ENCODE data around the gene WNT10A. TPM values are rescaled to one million over a fixed set of nuclear protein-coding genes. Genes with fewer than 3 reads are reported as not detected.
A peak's percentile ranks its signal among the peaks of the same experiment; 100 is the strongest.

The WNT10A gene
- polyA plus RNA-seq, 3 donors, result 0.67 to 1.8 (median 0.75) TPM

DNA sequence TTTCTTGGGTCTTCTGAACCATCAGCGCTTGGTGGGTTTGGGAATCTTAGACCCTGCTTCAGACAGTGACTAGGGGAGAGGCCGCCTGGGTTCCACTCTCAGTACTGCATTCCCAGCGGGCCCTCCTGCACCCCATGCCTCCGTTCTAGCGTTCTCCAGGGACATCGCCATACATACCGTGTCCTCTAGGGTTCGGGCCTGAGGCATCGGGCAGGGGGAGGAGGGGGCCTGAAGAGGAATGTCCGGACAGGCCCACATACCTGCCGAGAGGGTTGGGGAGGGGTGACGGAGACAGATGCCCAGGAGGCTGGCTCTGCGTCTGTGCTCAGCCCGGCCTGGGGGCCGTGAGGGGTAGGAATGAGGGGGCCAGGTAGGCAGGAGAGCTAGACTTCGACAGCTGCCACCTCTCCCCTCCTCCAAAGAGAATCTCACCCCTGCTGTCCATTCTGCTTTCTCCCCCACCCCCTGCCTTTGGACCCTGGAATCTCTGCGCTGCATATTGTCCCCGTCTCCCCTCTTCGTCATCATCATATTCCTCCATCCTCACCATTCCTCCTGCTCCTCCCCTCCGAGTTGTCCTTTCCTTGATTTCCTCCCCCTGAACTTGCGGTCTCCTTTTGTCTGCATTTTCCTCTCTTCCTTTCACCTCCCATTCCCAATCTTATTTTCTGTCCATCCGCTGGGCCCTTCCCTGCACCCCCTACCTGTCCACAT, 7.8 kb upstream of the WNT10A start:
- DNase-seq (ENCODE audit: extremely low read depth in 1 of 11, low read depth in 9 of 11, low spot score in 4 of 11), result no peak

DNA sequence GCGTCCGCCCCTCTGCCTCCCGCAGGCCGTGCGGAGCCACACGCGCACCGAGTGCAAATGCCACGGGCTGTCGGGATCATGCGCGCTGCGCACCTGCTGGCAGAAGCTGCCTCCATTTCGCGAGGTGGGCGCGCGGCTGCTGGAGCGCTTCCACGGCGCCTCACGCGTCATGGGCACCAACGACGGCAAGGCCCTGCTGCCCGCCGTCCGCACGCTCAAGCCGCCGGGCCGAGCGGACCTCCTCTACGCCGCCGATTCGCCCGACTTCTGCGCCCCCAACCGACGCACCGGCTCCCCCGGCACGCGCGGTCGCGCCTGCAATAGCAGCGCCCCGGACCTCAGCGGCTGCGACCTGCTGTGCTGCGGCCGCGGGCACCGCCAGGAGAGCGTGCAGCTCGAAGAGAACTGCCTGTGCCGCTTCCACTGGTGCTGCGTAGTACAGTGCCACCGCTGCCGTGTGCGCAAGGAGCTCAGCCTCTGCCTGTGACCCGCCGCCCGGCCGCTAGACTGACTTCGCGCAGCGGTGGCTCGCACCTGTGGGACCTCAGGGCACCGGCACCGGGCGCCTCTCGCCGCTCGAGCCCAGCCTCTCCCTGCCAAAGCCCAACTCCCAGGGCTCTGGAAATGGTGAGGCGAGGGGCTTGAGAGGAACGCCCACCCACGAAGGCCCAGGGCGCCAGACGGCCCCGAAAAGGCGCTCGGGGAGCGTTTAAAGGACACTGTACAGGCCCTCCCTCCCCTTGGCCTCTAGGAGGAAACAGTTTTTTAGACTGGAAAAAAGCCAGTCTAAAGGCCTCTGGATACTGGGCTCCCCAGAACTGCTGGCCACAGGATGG, 7.1 kb upstream of the WNT10A start:
- DNase-seq (ENCODE audit: extremely low read depth in 1 of 11, low read depth in 9 of 11, low spot score in 4 of 11), result no peak

DNA sequence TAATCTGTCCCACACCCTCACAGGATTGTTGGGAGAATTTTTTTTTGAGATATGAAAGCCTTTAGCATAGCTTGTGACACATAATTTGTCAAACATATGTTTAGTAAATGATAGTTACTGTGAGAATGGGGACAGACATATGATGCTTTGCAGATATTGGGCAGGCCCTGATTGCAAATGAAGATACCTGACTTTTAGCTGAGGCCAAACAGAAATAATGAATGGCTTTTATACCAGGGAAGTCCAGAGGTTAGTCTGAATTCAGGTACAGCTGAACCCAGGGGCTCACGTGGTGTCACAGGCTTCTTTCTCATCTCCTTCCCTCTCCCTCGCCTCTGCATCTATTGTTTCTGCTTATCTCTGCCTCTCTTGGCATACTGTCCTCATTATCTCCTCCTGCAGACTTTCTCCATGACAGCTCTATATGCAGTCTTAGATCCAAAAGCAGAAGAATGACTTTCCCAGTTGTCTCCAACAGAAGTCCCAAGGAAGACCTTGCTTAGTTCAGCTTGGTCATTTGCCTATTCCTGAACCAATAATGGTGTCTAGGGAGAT, 4.9 kb upstream of the WNT10A start:
- DNase-seq (ENCODE audit: extremely low read depth in 1 of 11, low read depth in 9 of 11, low spot score in 4 of 11), result no peak

DNA sequence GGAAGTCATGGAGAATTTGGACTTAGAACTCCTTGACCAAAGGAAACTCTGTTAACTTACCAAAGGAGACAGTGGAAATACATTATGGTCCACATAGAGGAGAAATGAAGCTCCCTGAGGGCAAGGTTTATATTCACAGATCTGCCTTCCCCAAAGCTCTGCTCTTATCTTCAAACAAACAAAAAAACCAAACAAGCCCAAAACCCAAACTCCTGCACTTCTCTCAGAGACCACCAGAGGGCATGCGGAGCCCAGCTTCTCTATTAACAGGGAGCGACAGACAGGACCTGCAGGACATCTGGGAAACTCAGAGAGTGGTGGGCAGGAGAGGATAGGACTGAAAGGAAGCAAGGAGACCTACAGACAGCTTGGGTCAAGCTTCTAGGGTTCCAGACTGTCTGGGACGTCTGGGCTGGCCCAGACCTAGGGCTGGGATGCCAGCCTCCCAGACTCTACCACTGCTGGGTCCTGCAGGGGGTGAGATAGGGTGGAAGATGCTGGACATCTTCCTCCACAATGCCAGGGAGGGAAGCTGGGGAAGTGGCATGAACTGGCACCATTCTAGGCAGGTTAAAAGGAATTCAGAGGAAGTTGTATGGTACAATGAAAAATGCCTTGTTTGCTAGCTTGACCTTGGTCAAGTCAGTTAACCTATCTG, 4.0 kb upstream of the WNT10A start:
- peak in 2 of 11 donors; percentile 68 to 80 for DNase-seq (ENCODE audit: extremely low read depth in 1 of 11, low read depth in 9 of 11, low spot score in 4 of 11)

DNA sequence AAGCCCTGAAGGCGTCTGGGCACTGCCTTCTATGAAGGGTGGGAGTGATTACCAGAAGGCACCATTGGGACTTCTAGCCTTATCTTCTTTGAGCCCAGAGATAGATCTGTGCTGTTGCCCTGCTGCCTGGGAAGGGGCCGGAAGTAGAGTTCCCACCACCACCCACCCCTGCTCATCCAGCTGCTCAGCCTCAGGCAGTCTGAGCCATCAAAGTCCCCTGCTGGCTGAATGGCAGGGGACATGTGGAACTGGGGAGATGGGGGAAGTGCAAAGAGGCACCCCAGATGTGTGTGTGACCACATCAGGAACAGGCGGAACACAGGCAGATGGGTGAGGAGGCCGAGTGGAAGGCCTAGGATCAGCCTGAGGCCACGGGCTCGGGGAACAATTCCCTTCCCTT, 3.3 kb upstream of the WNT10A start:
- DNase-seq (ENCODE audit: extremely low read depth in 1 of 11, low read depth in 9 of 11, low spot score in 4 of 11), result no peak

DNA sequence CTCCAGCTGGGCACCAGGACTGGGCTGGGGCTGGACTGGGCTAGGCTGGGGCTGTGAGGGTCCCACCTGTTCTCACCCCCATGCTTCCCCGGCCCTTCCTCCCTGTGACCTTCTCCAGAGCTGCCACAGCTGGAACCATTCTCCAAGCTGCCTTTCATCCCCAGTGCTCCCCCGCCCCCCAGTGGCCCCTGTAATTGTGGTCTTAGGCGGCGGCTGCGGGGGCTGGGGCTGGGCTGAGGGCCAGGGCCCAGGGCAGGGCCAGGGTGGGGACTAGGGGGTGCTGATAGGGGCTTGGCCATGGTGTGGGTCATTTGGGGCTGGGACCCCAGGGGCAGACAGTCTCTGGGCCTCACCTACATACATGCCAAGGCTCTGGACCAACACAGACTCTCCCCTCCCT, 2.8 kb upstream of the WNT10A start:
- DNase-seq (ENCODE audit: extremely low read depth in 1 of 11, low read depth in 9 of 11, low spot score in 4 of 11), result no peak

DNA sequence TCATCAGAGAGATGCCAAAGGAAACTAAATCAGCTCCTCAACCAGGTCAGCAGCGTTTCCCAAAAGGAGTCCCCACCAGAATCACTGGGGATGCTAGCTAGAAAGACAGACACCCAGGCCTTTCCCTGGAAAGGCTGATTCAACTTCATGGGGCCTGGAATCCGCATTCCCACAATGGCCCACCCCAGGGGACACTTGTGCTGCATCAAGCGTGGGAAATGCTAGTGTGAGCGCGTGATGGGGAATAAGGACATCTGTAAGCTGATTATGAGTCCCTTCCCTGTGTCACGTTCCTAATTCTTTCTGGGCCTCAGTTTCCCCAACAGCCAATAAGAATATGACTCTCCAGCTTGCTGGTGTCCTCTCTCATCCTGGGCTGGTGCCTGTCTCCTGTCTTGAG, 2.2 kb upstream of the WNT10A start:
- no peak for DNase-seq (ENCODE audit: extremely low read depth in 1 of 11, low read depth in 9 of 11, low spot score in 4 of 11)

DNA sequence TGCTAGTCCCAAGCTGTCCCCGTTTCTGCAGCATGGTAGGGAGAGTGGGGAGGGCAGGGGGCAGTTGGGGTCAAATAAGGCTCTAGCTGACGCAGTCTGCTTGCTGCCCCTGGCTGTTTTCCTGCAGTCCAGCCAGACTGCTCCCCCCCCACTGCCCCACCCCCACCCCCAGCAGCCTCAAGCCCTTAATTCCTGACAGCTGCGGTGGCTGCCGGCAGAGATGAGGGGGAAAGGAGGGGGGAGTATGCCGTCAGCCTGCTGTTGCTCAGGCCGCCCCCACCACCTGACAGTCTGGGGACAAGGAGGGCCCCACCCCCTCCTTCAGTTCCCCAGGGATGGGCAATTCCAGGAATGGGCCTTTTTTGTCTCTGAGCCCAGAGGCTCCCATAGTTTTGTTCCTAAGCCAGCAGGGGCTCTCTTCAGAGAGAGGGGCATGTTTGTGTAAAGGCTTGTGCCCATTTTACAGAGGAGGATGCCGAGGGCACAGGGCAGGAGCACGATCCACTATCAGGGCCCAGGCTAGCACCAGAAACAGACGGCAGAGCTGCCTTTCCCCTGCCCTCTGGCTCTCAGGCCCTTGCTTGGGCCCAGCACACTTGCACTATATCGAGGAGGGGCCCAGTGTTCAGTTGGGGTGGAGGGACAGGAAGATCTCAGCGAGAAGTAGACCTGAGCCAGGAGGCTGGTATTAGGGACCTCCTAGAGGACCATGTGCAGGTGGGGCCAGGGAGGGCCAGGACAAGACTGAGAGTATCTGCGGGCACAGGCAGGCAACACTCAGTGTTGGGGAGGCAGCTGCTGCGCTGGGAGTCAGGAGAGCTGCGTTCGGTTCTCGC, 1.5 kb upstream of the WNT10A start:
- DNase-seq (ENCODE audit: extremely low read depth in 1 of 11, low read depth in 9 of 11, low spot score in 4 of 11), result no peak

DNA sequence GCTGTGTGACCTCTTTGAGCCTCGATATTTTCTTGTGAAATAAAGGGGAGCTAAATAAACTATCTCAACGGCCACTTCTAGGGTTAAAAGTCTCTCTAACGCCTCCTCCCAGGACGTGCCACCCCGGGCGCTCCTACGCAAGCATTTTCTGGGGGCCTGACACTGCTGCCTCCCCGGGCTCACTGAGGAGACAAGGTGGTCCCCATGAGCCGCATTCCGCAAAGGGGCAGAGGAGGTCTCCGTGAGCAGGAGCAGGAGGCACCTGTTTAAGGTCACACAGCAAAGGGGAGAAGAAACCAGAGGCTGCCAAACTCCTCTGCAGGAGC, 913 bp upstream of the WNT10A start:
- DNase-seq (ENCODE audit: extremely low read depth in 1 of 11, low read depth in 9 of 11, low spot score in 4 of 11), result no peak

DNA sequence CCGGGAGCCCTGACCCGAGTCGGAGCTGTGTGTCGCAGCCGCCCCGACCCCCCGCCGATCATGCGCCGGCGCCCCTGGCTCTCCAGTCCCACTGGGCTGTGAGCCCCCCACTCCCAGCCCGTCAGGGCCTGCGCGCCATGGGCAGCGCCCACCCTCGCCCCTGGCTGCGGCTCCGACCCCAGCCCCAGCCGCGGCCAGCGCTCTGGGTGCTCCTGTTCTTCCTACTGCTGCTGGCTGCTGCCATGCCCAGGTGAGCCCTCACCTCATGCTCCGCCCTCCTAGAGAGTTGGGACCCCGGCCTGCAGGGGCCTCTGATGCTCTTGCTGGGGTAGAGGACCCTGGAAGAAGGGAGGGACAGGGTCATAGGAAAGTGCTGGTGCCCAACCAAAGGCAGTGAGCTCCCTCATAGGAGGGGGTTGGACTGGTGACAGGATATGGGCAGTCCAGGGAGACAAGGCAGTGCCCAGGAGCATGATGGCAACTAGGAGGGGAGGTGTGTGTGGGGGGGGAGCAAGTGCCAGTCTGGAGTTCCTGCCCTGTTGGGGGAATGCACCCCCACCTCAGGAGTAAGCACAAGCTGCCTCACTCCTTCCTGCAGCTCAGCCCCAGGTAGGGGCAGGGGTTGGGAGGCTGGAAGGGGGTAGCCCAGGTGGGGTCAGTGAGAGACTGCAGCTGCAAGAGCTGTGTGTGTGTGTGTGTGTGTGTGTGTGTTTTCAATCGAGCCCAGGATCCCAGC, 375 bp downstream of the WNT10A start:
- DNase-seq (ENCODE audit: extremely low read depth in 1 of 11, low read depth in 9 of 11, low spot score in 4 of 11), result no peak

DNA sequence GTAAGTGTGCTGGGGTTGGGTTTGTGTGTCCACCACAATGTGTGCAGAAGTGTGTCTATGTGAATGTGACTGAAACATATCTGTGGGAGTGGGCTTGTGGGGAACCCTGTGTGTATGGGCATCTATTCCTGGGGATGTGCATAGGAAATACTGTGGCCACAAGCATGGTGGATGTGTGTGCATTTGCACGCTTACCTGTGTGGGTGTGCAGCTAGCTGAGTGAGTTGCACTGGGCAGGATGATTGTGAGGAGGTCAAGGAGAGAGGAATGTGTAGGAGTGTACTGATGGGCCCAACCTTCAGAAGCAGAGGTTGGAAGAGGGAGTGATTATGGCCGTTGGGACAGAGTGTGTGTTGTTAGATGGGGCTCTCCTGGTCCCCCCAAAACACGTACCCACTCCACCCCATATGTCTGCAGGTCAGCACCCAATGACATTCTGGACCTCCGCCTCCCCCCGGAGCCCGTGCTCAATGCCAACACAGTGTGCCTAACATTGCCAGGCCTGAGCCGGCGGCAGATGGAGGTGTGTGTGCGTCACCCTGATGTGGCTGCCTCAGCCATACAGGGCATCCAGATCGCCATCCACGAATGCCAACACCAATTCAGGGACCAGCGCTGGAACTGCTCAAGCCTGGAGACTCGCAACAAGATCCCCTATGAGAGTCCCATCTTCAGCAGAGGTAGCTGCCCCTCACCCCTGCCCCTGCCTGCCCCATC, 1.2 kb downstream of the WNT10A start:
- no peak for DNase-seq (ENCODE audit: extremely low read depth in 1 of 11, low read depth in 9 of 11, low spot score in 4 of 11)

DNA sequence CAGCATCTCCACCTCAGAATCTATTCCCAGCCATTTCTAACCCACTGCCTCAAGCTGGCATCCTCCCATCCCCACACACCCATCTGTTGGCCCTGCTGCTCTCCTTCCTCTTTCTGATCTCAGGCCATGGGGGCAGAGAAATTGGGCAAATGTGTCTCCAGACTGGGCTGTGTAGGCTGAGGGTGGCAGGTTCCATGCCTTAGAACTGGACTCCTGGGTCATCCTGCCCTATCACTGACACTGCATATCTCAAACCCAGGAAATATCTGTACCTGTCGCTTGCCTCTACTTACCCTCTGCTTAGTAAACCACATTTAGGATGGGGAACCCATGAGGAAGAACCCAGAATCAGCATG, 1.8 kb downstream of the WNT10A start:
- no peak for DNase-seq (ENCODE audit: extremely low read depth in 1 of 11, low read depth in 9 of 11, low spot score in 4 of 11)

DNA sequence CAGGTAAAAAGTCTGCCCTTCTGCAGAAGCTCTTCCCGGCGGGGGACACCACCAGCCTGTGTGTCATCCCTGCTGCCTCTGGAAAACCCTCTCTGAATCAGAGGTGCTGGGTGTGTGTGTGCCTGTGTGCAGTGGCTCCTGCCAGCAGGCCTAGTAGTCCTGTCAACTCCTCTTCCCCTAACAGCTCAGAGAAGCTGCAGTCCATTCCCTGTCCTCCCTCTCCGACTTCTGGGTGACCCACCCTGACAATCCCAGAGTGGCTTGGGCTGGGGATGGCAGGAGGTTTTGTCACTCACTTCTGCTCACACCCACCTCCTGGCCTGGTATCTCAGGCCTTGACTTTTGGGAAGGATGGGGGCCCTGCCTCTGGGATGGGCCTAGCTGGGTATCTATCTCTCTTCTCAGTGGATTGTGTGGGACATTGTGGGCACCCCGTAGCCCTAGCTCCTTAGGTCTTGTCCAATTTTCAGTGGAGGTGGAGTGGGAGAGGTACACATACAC, 2.3 kb downstream of the WNT10A start:
- no peak for DNase-seq (ENCODE audit: extremely low read depth in 1 of 11, low read depth in 9 of 11, low spot score in 4 of 11)

DNA sequence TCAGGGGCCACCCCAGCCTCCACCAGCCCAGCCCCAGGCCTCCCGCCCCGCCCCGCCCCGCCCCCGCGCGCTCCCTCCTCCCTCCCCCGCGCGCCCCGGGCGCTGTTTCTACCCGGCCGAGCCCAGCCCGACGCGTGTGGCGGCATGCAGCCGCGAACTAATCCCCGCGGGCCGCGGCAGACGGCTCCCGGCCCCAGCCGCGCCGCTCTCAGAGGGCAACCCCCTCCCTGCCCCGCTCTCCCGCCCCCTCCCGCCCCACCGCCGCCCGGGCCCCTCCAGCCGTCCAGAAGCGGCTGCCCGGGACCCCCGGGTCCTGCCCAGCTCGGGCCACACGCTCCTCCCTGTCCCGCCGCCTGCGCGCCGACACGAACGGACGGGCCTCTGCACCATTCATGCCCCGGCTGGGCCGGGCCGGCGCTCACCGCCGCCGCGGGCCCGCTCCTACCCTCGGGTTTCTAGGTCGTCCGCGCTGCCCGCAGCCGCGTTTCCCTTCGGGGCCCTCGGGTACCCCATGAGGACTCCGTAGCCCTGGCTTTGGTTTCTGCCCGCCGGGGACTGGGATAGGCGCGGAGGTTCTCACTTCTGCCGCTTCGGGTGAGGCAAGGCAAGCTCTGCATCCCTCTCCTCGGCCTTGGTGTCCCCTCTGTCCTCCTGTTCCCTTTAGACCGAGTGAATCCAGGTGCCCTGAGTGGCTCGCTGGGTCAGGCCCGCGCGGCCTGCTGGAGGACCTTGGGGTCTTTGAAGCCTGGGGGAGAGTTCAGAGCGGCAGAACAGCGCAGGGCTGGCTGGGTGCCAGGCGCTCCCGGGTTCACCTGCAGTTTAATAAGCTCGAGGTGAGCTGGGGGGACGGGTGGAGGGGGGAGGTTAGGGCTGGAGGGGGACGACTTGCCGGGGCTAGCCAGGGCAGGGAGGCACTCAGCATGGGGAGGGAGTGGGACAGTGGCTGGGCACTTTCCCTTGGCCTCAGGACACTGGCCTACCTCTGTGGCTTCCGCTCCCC, 3.1 kb downstream of the WNT10A start:
- DNase-seq (ENCODE audit: extremely low read depth in 1 of 11, low read depth in 9 of 11, low spot score in 4 of 11), result no peak

DNA sequence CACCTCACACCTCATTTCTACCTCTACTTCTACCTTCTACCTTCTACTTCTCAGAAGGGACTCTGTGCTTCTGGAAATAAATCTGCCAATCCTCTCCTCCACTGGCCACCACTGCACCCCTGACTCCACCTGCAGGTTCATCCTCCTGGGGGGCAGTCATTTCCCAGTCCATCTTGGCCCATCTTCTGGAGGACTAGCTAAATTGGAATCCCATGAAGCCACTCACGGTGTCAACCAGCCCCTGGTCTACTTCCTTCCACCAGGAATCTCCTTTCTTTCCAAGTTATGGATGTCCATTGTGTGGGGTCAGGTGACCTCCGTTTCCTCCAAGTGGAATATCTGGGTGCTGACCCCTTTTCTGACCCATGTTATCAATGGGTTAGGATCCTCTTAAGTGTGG, 3.9 kb downstream of the WNT10A start:
- DNase-seq (ENCODE audit: extremely low read depth in 1 of 11, low read depth in 9 of 11, low spot score in 4 of 11), result no peak
